HepG2 (cell line): ENCODE measurements around the gene ACTN1. TPM values are rescaled to one million over a fixed set of nuclear protein-coding genes. Genes with fewer than 3 reads are reported as not detected.

Experiments used
- ARID5B ChIP-seq: IDR thresholded peaks from 2 replicates; pipeline ENCODE4 v1.4.0; 2020; ENCODE audit warnings: mild to moderate bottlenecking, missing genetic modification reagents
- ATF2 ChIP-seq: sonication (generic); formaldehyde crosslinking; IDR thresholded peaks from 2 replicates; pipeline ENCODE4 v1.4.0; 2020; ENCODE audit warnings: missing genetic modification reagents
- CEBPZ ChIP-seq: IDR thresholded peaks from 2 replicates; pipeline ENCODE4 v1.6.1; 2012; ENCODE audit warnings: low read length, improper control_type of control experiment
- CREB3 ChIP-seq: sonication (generic); formaldehyde crosslinking; IDR thresholded peaks from 2 replicates; pipeline ENCODE4 v1.5.0; 2020; ENCODE audit warnings: missing genetic modification reagents
- HMGXB4 ChIP-seq, 2 experiments: sonication (generic) in 1 of 2; formaldehyde crosslinking in 1 of 2; IDR thresholded peaks; 2 replicates each; pipeline versions ENCODE4 v1.4.0 to v1.6.1; 2018 to 2020; ENCODE audit warnings: missing genetic modification reagents in 2 of 2, borderline replicate concordance in 1 of 2, low read depth in 1 of 2, mild to moderate bottlenecking in 1 of 2, missing biosample characterization in 1 of 2
- HNF4G ChIP-seq, 2 experiments: sonication (generic) in 1 of 2; formaldehyde crosslinking in 1 of 2; IDR thresholded peaks; 2 replicates each; pipeline versions ENCODE4 v1.4.0 to v1.6.1; 2011 to 2020; ENCODE audit warnings: borderline replicate concordance in 2 of 2, low read depth in 2 of 2, mild to moderate bottlenecking in 2 of 2, low read length in 1 of 2, missing genetic modification reagents in 1 of 2, moderate library complexity in 1 of 2
- HOXD1 ChIP-seq: sonication (generic); formaldehyde crosslinking; IDR thresholded peaks from 2 replicates; pipeline ENCODE4 v1.5.0; 2020; ENCODE audit warnings: missing genetic modification reagents
- NPAS2 ChIP-seq: sonication (generic); formaldehyde crosslinking; IDR thresholded peaks from 2 replicates; pipeline ENCODE4 v1.8.0; 2022; ENCODE audit warnings: mild to moderate bottlenecking, missing genetic modification reagents, borderline replicate concordance
- RAD21 ChIP-seq: fragments of 450-650 bp; formaldehyde crosslinking; IDR thresholded peaks from 2 replicates; pipeline ENCODE4 v1.5.0; 2020; ENCODE audit warnings: mild to moderate bottlenecking
- RCOR2 ChIP-seq: IDR thresholded peaks from 2 replicates; pipeline ENCODE4 v1.6.1; 2016; ENCODE audit warnings: missing biosample characterization, missing genetic modification reagents
- TFAP4 ChIP-seq: sonication (generic); IDR thresholded peaks from 2 replicates; pipeline ENCODE4 v1.6.1; 2016; ENCODE audit warnings: low read depth, borderline replicate concordance
- ZNF704 ChIP-seq: sonication (generic); formaldehyde crosslinking; IDR thresholded peaks from 2 replicates; pipeline ENCODE4 v1.8.1; 2023; ENCODE audit warnings: mild to moderate bottlenecking, inconsistent platforms, moderate library complexity, missing genetic modification reagents, borderline replicate concordance
- polyA plus RNA-seq, 8 experiments: library from polyadenylated mRNA; depleted of rRNA in 3 of 8; stranded (reverse) in 7 of 8; unstranded in 1 of 8; fragments of >200 nt; fragmentation: Illumina TruSeq in 4 of 8; extraction: Trizol in 4 of 8; gene quantifications; 2 replicates each; pipeline versions ENCODE4 v1.2.1 to v1.2.3, GENCODE V29; 2011 to 2016; ENCODE audit warnings: low read depth in 4 of 8, missing spikeins in 1 of 8, mixed read lengths in 1 of 8; ENCODE audit not compliant: insufficient read depth in 1 of 8
- total RNA-seq, 5 experiments: library from RNA; depleted of rRNA; stranded (reverse); fragments of >200 nt; fragmentation: Illumina TruSeq; extraction: Trizol; gene quantifications; 2 replicates each; pipeline ENCODE4 v1.2.3, GENCODE V29; 2016; ENCODE audit warnings: low read depth in 1 of 5

The ACTN1 gene
- total and polyA plus RNA-seq, 2 of the 13 experiments (the other 11 are each of a cell fraction or from before 2014, with no cell fraction given), result 58.6 to 162 TPM

- no peak for TF ChIP-seq ZNF704
- no peak for TF ChIP-seq ATF2 (CRISPR knock-in tag)
- TF ChIP-seq HMGXB4 (CRISPR knock-in tag; IDR thresholded peaks at IDR 0.05; ENCODE audit: borderline replicate concordance in 1 of 2, low read depth in 1 of 2), result 0 out of 4 replicates have a peak, but pooled peaks of 1 of the 2 experiments have one; percentile 14
- peak; percentile 29; the same call in 1 of the 2 replicates for TF ChIP-seq ARID5B (CRISPR knock-in tag)
- peak; percentile 55; the same call in 1 of the 2 replicates for TF ChIP-seq HNF4G (IDR thresholded peaks at IDR 0.05; ENCODE audit: borderline replicate concordance, low read depth, low read length)
- TF ChIP-seq HNF4G (CRISPR knock-in tag; IDR thresholded peaks at IDR 0.05; ENCODE audit: borderline replicate concordance, low read depth), result no peak; the same call in 1 of the 2 replicates
- no peak for TF ChIP-seq CEBPZ
- TF ChIP-seq TFAP4, result peak; percentile 58; the same call in 1 of the 2 replicates
- no peak for TF ChIP-seq RCOR2 (CRISPR knock-in tag)
- no peak for TF ChIP-seq RAD21
- TF ChIP-seq NPAS2 (CRISPR knock-in tag), result no peak
- TF ChIP-seq CREB3 (CRISPR knock-in tag), result no peak
- no peak for TF ChIP-seq HOXD1 (CRISPR knock-in tag)
Observed at GRCh38 chr14:68964300-68965093, 14.6 kb downstream of the ACTN1 start (continued).
